Gastroesophageal sphincter (tissue), 3 donors: ENCODE measurements around the gene SMCO3.

Source experiments
- CTCF ChIP-seq, 4 experiments: fragments of 200-600 bp in 2 of 4; fragments of 450-650 bp in 2 of 4; sonication (generic) in 1 of 4; IDR thresholded peaks; one replicate each; pipeline ENCODE4 v1.5.1; 2017 to 2019; ENCODE audit warnings: antibody characterized with exemption in 4 of 4, mild to moderate bottlenecking in 2 of 4, moderate library complexity in 2 of 4
- EP300 ChIP-seq: sonication (generic); formaldehyde crosslinking; IDR thresholded peaks from one replicate; pipeline ENCODE4 v1.6.1; 2017; ENCODE audit warnings: antibody characterized with exemption, mild to moderate bottlenecking
- POLR2A ChIP-seq, 2 donors: fragments of 450-650 bp; IDR thresholded peaks; one replicate each; pipeline ENCODE4 v1.6.1; 2017; ENCODE audit warnings: antibody characterized with exemption in 2 of 2, mild to moderate bottlenecking in 2 of 2, moderate library complexity in 1 of 2
- POLR2AphosphoS5 ChIP-seq: sonication (generic); formaldehyde crosslinking; IDR thresholded peaks from one replicate; pipeline ENCODE4 v1.6.1; 2017; ENCODE audit warnings: antibody characterized with exemption

- no peak for TF ChIP-seq CTCF (IDR thresholded peaks at IDR 0.05)
- peak; percentile 98 for TF ChIP-seq POLR2A (IDR thresholded peaks at IDR 0.05)
- peak; percentile 100 for TF ChIP-seq POLR2AphosphoS5
- TF ChIP-seq EP300, result no peak
Observed at GRCh38 chr12:14774074-14774905, 39.7 kb downstream of the SMCO3 start.
